HK-2 (cell line): Measurements from ENCODE around the gene MTMR11.
A peak's percentile ranks its signal among the peaks of the same experiment; 100 is the strongest.
"Not testable (repeated sequence)": the region's sequence is repeated elsewhere in the genome, so short reads cannot be mapped to it uniquely, and the experiment has no call there.

Experiments
- DNase-seq: peaks from one replicate; pipeline ENCODE4 v3.0.0-alpha.2; 2018; ENCODE audit not compliant: unreplicated experiment

Gene MTMR11

DNA sequence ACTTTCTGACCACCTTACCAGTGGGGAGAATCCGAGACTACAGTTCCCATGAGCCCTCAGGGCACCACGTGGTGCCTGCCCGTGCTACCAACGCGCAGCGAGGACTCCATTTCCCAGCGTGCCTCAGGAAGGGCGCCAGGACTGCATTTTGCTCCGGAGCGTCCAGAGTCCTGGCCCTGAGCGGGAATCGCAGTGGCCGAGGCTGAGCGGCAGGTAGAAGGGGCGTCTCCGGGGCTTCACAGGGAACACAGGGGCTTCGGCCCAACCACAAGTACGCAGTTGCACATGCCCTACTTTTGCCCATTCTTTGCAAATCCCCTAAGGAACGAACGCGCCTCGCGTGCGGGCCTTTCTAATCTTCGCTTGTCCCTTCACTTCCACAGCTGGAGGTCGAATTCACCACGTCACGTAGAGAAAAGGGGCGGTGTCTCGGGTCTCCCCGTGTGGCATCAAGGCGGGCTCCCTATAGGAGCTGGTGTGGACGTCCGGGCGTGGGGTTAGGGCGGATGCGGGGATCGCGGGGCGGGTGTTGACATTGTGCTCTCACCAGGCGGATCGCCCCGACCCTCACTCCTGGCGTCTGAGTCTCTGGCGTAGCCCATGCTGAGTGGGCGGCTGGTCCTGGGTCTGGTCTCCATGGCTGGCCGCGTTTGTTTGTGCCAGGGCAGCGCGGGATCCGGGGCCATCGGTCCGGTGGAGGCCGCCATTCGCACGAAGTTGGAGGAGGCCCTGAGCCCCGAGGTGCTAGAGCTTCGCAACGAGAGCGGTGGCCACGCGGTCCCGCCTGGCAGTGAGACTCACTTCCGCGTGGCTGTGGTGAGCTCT, 37.0 kb downstream of the MTMR11 start, which contains the start of gene BOLA1:
Gene BOLA1 (plus strand): TSS at position 109 of the 825 bp plus-strand sequence. CDS start 492 bp downstream, at position 601.
- peak; percentile 92 for DNase-seq

GRCh38 chr1:149896575-149896974, 40.1 kb downstream of the MTMR11 start:
- DNase-seq: no peak

GRCh38 chr1:149888999-149889289, 47.7 kb downstream of the MTMR11 start:
- DNase-seq: no peak

DNA sequence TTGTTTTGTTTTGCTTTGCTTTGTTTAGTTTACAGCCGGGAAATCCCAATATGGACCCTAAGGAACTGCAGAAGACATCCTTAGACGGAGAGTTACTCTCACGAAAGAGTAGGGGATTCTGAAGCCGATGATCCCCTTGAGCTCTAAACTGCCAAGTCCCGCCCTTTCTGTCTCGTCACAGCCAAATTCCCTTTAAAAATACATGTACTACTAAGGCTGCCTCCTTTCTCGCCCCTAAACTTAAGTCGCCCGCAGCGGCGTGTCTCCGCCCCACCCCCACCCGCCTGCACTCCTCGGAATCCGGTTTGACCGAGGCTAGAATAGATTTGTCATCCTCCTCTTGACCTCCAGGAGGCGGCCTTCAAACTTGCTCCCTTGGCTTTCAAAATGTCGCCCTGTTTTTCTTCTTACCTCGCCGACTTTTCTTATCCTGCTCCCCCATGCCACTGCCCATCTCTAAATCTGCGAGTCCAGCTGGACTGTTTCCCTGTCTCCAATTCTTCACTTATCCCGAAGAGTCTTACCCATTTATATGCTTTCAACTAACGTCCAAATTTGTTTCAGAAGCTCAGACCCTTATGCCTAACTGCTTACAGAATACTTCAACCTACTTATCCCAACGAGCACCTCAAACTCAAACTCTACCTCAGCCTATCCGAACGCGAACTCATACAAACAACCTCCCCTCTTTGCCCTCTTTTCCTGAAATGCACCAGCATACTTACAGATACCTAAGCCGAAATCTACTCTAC, 48.3 kb downstream of the MTMR11 start:
- DNase-seq: peak; percentile 85

- peak; percentile 74 for DNase-seq
Observed at GRCh38 chr1:149887456-149888246, 49.0 kb downstream of the MTMR11 start.

DNA sequence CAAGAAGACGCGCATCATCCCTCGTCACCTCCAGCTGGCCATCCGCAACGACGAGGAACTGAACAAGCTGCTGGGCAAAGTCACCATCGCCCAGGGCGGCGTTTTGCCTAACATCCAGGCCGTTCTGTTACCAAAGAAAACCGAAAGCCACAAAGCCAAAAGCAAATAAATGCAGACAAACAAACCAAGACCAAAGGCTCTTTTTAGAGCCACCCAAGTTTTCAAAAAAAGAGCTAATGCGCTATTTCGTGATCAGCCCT, 49.6 kb downstream of the MTMR11 start:
- not testable (repeated sequence) for DNase-seq

- DNase-seq: peak; percentile 86
Observed at GRCh38 chr1:149886396-149887195, 50.1 kb downstream of the MTMR11 start.

- DNase-seq: not testable (repeated sequence)
Observed at GRCh38 chr1:149886121-149886395, 50.6 kb downstream of the MTMR11 start.

DNA sequence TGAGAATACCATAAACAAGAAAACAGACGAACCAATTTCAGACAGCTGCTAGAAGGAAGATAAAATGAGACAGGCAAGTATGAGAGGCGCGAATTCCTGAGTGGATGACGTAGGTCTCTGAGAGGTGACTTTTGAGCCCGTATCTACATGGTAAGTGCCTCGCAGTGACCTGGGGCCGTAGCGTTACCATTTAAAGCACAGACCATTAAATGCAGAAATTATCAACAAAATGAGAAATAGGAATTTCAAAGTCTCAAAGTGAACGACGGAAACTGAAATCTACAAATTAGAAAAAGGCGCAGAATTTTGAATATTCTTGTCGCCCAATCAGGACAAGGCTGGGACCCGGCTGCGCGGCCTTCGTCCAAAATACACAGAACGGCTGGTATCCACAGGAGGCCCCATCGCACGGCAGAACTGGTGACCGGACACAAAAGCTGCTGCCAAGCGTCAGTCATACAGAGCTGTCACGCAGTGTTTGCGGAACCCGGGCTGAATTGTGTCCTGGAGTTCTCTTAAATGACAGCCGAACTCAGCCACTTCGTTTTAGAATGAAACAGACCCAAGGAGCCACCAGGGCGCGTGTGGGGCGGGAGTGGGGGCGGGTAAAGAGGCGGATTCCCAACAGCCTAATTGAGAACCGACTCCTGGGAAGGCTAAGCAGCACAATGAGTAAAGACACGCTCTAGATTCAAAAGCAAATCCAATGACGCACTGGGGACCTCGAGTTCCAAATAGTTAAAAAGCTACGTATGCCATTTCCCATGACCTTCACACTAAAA, 51.1 kb downstream of the MTMR11 start:
- peak; percentile 77 for DNase-seq

- DNase-seq: no peak
Observed at GRCh38 chr1:149884433-149885338, 52.0 kb downstream of the MTMR11 start.

DNA sequence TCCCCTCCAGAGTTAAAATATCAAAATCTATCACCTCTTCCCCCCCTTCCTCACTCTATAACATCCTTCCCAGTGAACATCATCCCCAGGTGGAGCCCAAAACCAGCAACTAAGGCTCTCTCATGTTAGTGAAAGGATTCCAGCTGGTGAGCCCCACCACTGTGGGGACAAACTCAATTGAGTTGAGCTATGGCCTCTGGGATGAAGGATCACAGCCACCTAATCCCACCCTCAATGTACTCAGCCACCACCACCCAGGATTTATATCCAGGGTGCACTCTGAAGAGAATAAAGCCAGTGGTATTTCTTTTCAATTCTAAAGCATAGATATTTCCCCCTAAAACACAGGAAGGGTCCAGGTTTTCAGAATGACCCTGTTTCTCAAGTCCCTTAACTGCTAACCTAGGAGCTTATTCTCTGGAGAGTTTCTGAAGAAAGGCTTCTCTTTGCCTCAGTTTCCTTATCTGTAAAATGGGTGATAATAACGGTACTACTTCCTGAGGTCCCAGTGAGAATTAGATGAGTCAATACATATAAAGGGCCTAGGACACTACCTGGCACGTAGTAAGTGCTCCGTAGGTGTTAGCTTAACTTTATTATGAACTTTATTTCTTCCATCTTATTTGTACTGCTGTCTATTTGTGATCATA, 53.0 kb downstream of the MTMR11 start:
- no peak for DNase-seq

- DNase-seq: no peak
Observed at GRCh38 chr1:149881876-149882275, 54.8 kb downstream of the MTMR11 start.

GRCh38 chr1:149879556-149879955, 57.1 kb downstream of the MTMR11 start:
- no peak for DNase-seq
